Measurements from ENCODE around the gene PRKG2. TPM values are rescaled to one million over a fixed set of nuclear protein-coding genes. Genes with fewer than 3 reads are reported as not detected.
A peak's percentile ranks its signal among the peaks of the same experiment; 100 is the strongest.

PRKG2 gene
- total and polyA plus RNA-seq, 2 of the 13 experiments (the other 11 are each of a cell fraction or from before 2014, with no cell fraction given): 0.04 TPM

DNA sequence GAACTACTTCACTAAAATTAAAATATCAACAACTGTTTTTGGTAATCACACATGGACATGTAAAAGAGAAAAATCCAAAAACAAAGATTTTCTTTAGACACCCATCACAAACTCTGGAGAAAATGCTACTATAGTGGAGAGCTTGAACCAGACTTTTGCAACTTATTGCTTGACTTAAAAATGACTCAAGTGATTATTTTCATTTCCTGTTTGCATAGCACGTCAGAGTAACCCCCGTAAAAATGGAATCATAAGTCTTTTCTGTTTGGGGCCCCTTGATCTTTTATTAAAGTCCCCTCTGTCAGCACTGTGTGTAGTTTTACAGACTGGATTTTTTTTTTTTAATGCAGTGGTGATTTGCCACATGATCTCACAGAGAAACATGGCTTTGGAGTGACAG lies 79.5 kb downstream of the PRKG2 start (continued):
- TF ChIP-seq, protein P1, sequence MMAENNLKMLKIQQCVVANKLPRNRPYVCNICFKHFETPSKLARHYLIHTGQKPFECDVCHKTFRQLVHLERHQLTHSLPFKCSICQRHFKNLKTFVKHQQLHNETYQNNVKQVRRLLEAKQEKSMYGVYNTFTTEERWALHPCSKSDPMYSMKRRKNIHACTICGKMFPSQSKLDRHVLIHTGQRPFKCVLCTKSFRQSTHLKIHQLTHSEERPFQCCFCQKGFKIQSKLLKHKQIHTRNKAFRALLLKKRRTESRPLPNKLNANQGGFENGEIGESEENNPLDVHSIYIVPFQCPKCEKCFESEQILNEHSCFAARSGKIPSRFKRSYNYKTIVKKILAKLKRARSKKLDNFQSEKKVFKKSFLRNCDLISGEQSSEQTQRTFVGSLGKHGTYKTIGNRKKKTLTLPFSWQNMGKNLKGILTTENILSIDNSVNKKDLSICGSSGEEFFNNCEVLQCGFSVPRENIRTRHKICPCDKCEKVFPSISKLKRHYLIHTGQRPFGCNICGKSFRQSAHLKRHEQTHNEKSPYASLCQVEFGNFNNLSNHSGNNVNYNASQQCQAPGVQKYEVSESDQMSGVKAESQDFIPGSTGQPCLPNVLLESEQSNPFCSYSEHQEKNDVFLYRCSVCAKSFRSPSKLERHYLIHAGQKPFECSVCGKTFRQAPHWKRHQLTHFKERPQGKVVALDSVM (CRISPR knock-in tag; IDR thresholded peaks at IDR 0.05): no peak
- no peak for TF ChIP-seq ZNF772 (CRISPR knock-in tag; IDR thresholded peaks at IDR 0.05)

DNA sequence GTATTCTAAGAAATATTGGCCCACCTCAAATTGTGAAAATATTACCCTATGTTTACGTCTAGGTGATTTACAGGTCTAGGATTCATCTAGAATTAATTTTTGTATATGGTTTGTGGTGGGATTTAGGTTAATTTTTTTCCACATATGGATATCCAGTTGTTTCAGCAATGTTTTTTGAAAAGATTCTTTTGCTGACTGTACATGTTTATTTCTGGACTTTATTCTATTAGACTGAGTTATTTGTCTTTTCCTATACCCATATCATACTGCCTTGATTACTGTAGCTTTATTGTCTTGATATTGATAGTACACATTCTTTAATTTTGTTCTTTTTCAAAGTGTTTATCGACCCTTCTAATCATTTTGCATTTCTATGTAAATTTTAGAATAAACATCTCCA lies 83.5 kb downstream of the PRKG2 start:
- intact Hi-C loops (cut with micrococcal nuclease; ENCODE audit: unreplicated experiment) (no loop called here), in situ Hi-C loops (cut with HindIII; ENCODE audit: extremely low pct_ligation_motif_present, low pct_unique_long_range_greater_than_20kb) (no loop called here)
- Histone ChIP-seq H3K27ac (ENCODE audit: extremely low read length, insufficient read depth, low read length) (no peak overlapping the region), H3K9ac (ENCODE audit: insufficient read depth, low read depth, low read length) (no peak overlapping the region), H3K36me3 (replicated peaks in 1 of 2; ENCODE audit: control insufficient read depth in 1 of 2, insufficient read depth in 2 of 2, low read length in 2 of 2) (no peaks in the 10 kb centered on the region), H3K4me2 (ENCODE audit: low read depth, low read length) (no peak overlapping the region), H3K4me1 (ENCODE audit: insufficient read depth, low read length) (no peaks in the 10 kb centered on the region), H3K27me3 (ENCODE audit: control insufficient read depth in 1 of 2, insufficient read depth in 2 of 2, low read length in 2 of 2) (no peaks in the 10 kb centered on the region), H2AFZ (ENCODE audit: low read length) (no peak overlapping the region), H3K4me3 (replicated peaks in 1 of 3; ENCODE audit: insufficient read depth in 1 of 3, low read depth in 2 of 3, low read length in 3 of 3) (no peak overlapping the region), H4K20me1 (ENCODE audit: insufficient read depth, low read length) (no peaks in the 10 kb centered on the region), H3K79me2 (ENCODE audit: insufficient read depth, low read length) (no peaks in the 10 kb centered on the region), H3K9me3 (ENCODE audit: low read length) (no peaks in the 10 kb centered on the region)
- ChIA-PET CTCF (ENCODE audit: low intra/inter-chr PET ratio, low total read pairs) (no interaction called here), POLR2A (no interaction called here)
- DNase-seq (ENCODE audit: low spot score) (no peak), ATAC-seq (no peak), FAIRE-seq (no peak)
- WGBS (ENCODE audit: low lambda C conversion rate): 19% methylated on average over 2 of the region's 2 CpGs
- BruUV-seq (replicated peaks): no TSS peak
- peak; percentile 84 for TF ChIP-seq MAFF (IDR thresholded peaks at IDR 0.05; ENCODE audit: low read depth, low read length)
- no peak for TF ChIP-seq ZNF343 (CRISPR knock-in tag; IDR thresholded peaks at IDR 0.05)
- TF ChIP-seq ARNT (IDR thresholded peaks at IDR 0.05): no peak
- TF ChIP-seq TP53 (CRISPR knock-in tag; conservative IDR thresholded peaks at IDR 0.05): no peak
- no peak for TF ChIP-seq ZNF383 (CRISPR knock-in tag; IDR thresholded peaks at IDR 0.05; ENCODE audit: borderline replicate concordance)
- peak; percentile 73 to 91 for TF ChIP-seq MAFK (conservative IDR thresholded peaks at IDR 0.05 in 1 of 2, IDR thresholded peaks at IDR 0.05 in 1 of 2; ENCODE audit: low read length in 2 of 2)
- TF ChIP-seq, protein P2, sequence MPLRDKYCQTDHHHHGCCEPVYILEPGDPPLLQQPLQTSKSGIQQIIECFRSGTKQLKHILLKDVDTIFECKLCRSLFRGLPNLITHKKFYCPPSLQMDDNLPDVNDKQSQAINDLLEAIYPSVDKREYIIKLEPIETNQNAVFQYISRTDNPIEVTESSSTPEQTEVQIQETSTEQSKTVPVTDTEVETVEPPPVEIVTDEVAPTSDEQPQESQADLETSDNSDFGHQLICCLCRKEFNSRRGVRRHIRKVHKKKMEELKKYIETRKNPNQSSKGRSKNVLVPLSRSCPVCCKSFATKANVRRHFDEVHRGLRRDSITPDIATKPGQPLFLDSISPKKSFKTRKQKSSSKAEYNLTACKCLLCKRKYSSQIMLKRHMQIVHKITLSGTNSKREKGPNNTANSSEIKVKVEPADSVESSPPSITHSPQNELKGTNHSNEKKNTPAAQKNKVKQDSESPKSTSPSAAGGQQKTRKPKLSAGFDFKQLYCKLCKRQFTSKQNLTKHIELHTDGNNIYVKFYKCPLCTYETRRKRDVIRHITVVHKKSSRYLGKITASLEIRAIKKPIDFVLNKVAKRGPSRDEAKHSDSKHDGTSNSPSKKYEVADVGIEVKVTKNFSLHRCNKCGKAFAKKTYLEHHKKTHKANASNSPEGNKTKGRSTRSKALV (CRISPR knock-in tag; IDR thresholded peaks at IDR 0.05): no peak
